ENCODE measurements around the gene EPAS1.
A peak's percentile ranks its signal among the peaks of the same experiment; 100 is the strongest.

The EPAS1 gene

DNA sequence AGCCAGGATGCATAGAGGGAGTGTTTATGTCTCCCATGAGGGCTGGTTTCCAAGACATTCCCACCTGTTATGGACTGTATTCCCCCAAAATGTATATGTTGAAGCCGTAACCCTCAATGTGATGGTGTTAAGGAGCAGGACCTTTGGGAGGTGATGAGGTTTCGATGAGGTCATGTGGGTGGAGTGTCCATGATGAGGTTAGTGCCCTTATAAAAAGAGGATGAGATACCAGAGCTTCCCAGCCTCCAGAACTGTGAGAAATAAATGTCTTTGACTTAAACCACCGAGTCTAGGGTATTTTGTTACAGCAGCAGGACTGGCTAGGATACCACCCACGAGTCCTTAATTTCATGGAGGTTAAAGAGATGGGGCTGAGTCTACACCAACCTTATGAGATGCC lies 22.6 kb upstream of the EPAS1 start:
- no peak for DNase-seq

GRCh38 chr2:46275995-46276394 lies 21.2 kb upstream of the EPAS1 start:
- DNase-seq, result peak; percentile 26

DNA sequence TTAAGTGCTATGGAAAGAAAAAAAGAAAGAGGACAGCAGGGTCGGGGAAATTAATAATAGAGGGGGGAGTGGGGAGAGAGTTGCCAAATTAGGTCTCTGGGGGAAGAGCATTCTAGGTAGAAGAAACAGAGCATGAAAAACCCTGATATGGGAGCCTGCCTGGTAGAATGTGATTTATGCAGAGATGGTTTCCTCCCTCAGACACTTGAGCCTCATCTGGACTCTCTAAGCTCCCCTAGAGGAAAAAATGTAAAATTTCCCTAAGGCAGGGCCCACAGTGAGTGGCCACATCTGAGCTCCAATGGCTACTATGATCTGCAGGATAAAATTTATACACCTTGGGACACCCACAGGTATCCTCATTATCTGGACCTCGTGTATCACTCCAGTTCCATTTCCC lies 20.6 kb upstream of the EPAS1 start:
- no peak for DNase-seq

DNA sequence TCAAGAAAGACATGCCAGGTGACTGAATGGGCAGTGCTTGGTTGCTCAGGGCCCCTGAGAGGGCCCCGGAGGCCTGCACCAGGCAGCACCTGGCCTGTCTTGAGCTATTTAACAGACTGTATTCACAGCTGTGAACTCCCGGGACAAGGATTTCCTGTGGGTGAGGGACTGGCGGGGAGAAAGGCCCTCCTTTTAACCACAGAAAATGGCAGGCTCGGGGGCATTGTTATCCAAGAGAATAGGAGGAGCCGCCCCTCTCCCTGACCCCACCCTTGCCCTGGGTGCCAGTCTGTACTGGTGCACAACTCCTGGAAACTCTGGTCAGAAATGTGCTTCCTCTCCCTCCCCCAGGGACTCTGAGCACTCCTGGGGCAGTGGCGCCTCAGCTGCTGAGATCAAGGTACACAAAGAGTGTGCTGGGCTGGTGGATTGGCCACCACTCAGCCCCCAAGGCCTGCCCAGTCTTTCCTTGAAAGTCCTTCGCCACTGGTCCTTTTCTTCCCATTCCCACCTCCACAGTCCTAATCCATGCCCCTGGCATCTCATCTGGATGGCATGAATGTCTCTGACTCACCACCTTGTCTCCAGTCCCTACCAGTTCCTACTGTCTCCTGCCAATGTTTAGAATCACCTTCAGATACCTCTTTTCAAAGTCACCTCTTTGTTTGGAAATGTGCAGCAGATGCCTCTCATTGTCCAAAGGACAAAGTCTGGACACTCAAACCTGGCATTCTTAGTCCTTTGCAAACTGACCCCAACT lies 19.6 kb upstream of the EPAS1 start:
- no peak for DNase-seq

DNA sequence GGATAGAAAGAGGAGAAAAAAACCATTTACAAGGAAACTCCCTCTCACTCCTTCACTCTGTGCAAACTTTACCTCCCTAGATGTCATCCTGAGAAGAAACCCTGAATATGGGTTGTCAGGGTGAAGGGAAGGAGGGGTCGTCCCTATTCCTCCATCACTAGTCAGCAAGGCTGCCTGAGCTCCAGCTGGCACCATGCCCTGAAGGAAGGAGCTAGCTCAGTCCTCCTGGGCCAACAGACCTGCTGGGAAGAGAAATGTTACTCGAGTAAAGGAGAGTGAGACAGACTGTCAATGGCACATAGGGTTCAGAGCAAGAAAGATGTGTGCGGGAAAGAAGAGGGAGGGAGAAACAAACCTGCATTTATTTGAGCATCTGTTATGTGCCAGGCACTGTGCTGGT lies 18.3 kb upstream of the EPAS1 start:
- no peak for DNase-seq

GRCh38 chr2:46281939-46282338 lies 15.3 kb upstream of the EPAS1 start:
- no peak for DNase-seq

DNA sequence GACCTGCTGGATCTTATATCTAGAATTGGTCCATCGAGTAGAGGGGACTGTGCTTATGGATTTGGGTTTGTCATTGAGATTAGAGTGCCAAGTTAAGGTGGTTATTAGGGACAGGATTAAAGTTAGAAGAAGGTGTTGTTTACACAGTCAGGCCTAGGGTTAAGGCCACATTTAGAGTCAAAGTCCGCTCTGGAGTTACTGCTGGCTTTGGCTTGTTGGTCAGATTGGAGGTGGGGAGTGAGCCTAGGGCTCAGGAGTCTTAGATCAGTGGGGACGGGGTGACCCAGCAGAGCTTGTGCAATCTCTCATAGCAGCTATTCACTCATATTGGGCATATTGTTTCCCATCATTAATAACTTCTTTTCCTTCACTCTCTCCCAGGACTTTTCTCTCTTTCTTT lies 13.5 kb upstream of the EPAS1 start:
- DNase-seq, result no peak

DNA sequence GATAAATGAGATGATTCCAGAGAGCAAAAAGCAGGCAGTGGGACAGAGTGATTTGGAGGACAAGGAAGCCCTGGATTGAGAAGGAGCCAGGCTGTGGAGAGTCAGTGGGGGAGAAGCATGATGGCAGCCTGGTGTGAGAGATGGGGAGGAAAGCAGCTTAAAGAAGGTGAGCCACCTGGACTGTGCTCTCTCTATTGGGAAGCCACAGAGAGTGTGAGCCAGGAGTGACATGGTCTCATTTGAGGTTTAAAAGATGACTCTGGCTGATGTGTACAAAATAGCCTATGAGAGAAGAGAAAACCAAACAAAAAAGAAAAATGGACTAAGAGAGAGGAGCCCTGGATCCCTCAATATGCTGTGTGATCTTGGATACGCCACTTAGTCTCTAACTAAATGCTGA lies 12.9 kb upstream of the EPAS1 start:
- no peak for DNase-seq

- no peak for DNase-seq
Observed at GRCh38 chr2:46284796-46285195, 12.4 kb upstream of the EPAS1 start.

DNA sequence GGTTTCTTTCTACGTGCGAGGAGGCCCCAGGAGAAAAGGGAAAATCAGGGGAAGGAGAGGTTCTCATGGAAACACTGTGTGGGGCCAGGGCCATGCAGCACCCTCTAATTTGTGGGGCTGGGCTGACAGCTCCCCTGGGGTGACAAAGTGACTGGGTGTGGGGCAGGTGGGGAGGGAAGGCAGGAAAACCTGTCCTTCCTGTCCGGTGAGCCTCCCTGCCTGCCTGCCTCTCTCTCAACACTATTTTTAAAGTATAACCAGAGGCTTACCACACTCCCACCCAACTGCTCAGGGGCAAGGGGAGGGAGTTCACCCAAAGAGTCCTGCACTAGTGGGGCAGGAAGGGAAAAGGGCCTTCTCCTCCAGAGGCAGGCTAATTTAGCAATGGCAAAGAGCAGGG lies 10.5 kb upstream of the EPAS1 start:
- DNase-seq, result no peak

DNA sequence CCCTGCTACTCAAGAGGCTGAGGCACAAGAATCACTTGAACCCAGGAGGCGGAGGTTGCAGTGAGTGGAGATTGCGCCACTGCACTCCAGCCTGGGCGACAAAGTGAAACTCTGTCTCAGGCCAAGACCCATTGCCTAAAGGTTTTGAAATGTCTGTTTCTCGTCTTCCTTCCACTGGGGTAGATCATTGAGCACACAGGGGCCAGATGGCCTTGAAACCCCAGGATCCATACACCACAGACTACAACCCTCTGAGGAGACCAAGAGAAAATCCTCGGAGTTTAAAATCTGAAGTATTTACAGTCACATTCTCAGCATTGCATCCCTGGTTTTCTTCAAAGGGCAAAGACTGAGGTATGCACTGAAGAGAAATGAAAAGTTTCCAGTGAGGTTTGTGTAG lies 7.1 kb upstream of the EPAS1 start:
- no peak for DNase-seq

GRCh38 chr2:46293466-46293865 lies 3.7 kb upstream of the EPAS1 start:
- DNase-seq, result no peak

DNA sequence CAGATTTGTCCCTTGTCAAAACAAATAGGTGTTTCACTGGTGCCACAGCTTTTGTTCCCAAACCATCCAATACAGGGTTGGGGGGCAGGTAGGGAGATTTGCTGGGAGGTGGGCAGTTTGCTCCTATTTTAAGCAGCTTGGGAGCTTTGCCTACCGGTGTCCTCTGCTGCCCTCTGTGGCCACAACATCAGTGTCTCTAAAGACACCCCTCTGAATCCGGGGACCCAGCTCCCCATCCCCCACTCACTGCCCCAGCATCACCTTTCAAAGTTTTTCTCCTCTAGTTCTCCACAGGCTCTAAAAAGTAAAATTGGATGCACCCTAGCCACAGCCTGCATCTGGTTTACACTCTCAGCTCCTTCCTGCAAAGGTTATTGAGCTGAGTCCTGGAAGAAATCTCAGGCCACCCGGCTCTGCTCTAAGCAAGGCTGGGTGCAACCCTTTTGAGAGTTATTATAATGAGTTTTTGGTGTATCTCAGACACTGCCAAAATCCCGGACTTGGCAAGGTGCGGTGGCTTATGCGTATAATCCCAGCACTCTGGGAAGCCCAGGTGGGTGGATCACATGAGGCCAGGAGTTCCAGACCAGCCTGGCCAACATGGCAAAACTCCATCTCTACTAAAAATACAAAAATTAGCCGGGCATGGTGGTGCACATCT lies 2.9 kb upstream of the EPAS1 start:
- DNase-seq, result peak; percentile 45

- DNase-seq, result peak; percentile 6
Observed at GRCh38 chr2:46296216-46296839, 879 bp upstream of the EPAS1 start.

DNA sequence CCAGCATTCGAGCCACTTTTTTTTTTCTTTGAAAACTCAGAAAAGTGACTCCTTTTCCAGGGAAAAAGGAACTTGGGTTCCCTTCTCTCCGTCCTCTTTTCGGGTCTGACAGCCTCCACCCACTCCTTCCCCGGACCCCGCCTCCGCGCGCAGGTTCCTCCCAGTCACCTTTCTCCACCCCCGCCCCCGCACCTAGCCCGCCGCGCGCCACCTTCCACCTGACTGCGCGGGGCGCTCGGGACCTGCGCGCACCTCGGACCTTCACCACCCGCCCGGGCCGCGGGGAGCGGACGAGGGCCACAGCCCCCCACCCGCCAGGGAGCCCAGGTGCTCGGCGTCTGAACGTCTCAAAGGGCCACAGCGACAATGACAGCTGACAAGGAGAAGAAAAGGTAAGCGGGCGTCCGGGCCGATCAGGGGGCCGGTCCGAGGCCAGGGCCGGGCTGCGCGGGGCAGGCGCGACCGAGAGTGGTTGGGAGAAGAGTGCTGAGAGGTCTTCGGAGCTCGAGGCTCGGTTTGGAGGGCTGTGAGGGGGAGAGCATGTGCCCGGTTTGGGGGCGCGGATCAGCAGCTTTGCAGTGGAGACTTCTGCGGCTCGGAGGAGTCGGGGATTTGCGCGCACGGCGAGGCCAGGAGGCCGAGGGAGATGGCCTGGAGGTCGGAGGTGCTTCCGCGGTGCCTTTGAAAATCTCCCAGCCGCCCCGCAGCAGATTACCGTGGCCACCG lies 502 bp downstream of the EPAS1 start:
- DNase-seq, result peak; percentile 83

- DNase-seq, result no peak
Observed at GRCh38 chr2:46298272-46298521, 990 bp downstream of the EPAS1 start.

GRCh38 chr2:46298522-46299353 lies 1.5 kb downstream of the EPAS1 start:
- DNase-seq, result peak; percentile 33

DNA sequence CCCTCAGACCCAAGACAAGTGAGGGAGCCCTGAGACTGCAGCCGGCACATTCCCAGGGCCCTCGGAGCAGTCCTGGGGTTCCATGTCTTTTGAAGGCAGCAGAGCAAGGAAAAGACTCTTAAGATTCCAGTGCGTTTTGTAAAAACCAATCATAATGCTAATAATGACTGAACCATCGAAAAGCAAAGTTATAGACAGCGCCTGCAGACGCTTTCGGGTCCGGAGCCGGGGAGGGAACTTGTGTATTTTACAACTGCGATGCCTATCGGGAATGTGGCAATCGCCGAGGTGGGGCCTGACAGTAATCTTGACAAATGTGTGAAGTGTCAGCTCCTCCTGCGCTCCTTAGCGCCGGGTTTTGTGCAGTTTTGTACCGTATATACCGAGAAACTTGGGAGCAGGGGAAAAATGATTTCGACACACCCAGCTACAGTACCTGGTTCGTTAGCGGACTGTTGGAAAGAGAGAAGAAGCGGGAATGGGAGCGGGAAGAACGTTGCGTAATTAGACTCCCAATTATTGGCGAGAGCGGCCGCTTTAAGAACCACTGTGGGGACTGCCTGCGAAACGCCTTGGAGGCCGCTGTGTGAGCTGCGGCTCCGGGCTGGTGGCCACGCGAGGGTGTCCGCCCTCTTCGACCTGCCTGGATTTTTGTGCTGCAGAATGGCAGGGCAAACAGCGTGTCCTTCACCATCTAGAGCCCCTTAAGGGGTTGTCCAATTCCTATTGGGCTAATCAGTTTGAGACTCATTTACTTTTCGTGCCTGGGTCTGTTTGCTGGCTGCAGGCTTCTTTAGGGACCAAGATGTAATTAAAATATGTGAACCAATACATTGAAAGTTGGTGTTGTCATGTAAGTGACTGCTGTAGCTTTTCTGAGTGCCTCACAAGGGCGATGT lies 2.4 kb downstream of the EPAS1 start:
- DNase-seq, result no peak

DNA sequence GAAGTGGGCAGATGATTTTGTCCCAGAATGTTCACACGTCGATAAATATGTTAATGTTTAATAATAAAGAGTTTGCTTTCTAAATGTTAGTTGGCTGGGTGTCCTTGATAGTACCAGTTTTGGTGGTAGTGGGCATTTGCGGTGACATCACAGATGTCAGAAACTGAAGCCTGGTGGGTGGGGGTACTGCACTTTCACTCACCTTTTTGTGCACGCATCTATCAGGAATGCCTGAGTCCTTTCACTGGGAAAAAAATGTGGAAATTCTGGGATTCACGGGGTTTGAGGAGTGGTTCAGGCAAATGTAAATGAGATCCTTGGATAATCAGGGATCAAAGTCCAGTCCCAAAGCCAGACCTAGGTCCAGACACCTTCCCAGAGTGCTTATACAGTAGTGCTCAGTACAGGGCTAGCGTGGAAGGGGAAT lies 3.2 kb downstream of the EPAS1 start:
- no peak for DNase-seq

DNA sequence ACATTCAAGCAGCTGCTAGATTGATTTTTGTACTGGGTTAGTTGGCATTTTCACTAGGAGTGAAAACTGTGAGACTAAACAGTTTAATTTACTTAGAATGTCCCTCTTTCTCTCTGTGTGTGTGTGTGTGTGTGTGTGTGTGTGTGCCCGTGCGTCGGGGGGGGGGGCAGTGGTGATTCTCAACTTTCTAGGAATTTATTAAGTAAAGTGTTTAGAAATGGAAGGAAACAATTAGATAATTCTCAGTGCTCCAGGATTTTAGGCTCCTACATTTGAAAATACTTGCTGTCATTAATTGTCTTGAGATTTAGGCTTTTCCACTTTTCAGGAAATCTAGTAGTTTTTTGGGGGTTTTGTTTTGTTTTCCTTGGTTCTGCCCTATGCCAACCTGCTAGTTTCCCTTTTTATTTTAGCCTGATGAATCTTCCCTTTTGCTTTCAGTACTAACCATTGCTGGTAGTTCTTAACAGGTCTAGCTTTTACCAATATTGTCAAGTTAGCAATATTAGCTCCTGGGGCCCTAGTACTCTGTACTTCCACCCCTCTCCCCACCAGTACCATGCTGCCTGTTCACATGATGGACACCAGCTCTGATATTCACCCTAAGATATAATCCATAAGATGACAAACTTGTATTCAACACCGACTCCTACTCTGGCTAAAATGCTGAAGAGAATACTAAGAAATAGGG lies 4.9 kb downstream of the EPAS1 start:
- no peak for DNase-seq

DNA sequence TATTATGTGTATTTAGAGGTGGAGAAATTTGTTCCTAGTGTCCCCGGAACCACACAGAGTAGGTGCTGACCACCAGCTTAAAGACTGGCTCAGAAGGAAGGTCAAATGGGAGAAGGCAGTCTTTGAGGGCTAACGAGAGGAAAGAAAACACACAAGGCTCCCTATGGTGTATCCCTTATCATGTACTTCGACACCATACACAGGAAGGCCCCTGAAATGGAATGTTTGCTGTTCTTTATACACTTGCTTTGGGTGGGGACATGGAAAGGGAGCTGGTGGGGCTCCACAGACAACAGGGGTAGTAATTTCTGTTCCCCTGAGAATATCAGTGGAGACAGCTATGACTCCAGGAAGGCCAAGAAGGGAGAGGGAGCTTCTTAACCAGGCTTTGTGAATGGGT lies 6.0 kb downstream of the EPAS1 start:
- no peak for DNase-seq

Measured in CD4-positive, alpha-beta T cell treated with Interleukin-6 for 4 hours (primary cell).